GM12878 (cell line): ENCODE data around the gene OR2T3. TPM values are rescaled to one million over a fixed set of nuclear protein-coding genes. Genes with fewer than 3 reads are reported as not detected.

Source experiments
- ATAC-seq: fragments of 200-7000 bp; cut with Tn5 transposase; 3 replicates; pipeline ENCODE4 v1.9.1; 2020; ENCODE audit warnings: mild to moderate bottlenecking, moderate library complexity
- BruUV-seq: library from RNA; stranded (reverse); fragments of 400-500 nt; replicated peaks from 2 replicates; lab custom pipeline; 2021; lab: Mats Ljungman, UMichigan
- CTCF ChIA-PET: fragments of 300-600 bp; sonication (Branson Sonifier 250); formaldehyde crosslinking; extraction: SDS; loops from one replicate; lab custom pipeline; 2021; ENCODE audit warnings: inconsistent platforms; lab: Yijun Ruan, JAX
- POLR2A ChIA-PET: fragments of 350-600 bp; formaldehyde crosslinking; extraction: SDS; loops from one replicate; lab custom pipeline; 2021; ENCODE audit warnings: inconsistent platforms; lab: Charles Lee
- RAD21 ChIA-PET: fragments of 300-600 bp; sonication (Branson Sonifier 250); formaldehyde crosslinking; loops from one replicate; lab custom pipeline; 2023; ENCODE audit warnings: antibody characterized with exemption; ENCODE audit not compliant: unreplicated experiment; lab: Charles Lee
- SMC1A ChIA-PET: fragments of 300-600 bp; sonication (Branson Sonifier 250); formaldehyde crosslinking; loops from one replicate; lab custom pipeline; 2023; ENCODE audit not compliant: unreplicated experiment, uncharacterized antibody; lab: Charles Lee
- DNase-seq: peaks from one replicate; pipeline ENCODE4 v3.0.0-alpha.2; 2011; ENCODE audit warnings: low read depth, low spot score
- FAIRE-seq: peaks from 3 replicates; lab custom pipeline; 2011; peaks lifted over from hg19 to GRCh38; lab: Jason Lieb, UNC
- H2AFZ ChIP-seq: 2 replicates; pipeline ENCODE4 v1.6.0; 2011; ENCODE audit warnings: low read depth, low read length, control low read depth; ENCODE audit not compliant: control insufficient read depth
- H3K27ac ChIP-seq: 2 replicates; pipeline ENCODE4 v1.5.1; 2011; ENCODE audit warnings: control low read depth; ENCODE audit not compliant: control insufficient read depth, insufficient read depth
- H3K27me3 ChIP-seq, 2 experiments: replicated peaks in 1 of 2; 2 replicates each; pipeline versions ENCODE4 v1.6.0 to v1.6.1; 2011; ENCODE audit warnings: low read length in 1 of 2; ENCODE audit not compliant: control insufficient read depth in 2 of 2, insufficient read depth in 2 of 2
- H3K36me3 ChIP-seq, 2 experiments: 2 replicates each; pipeline ENCODE4 v1.5.1; 2011; ENCODE audit warnings: low read length in 1 of 2; ENCODE audit not compliant: control insufficient read depth in 2 of 2, insufficient read depth in 2 of 2
- H3K4me1 ChIP-seq: 2 replicates; pipeline ENCODE4 v1.6.1; 2011; ENCODE audit warnings: mild to moderate bottlenecking, low read length, moderate library complexity, mixed read lengths; ENCODE audit not compliant: control insufficient read depth, insufficient read depth
- H3K4me2 ChIP-seq: 2 replicates; pipeline ENCODE4 v1.6.0; 2011; ENCODE audit warnings: control low read depth; ENCODE audit not compliant: control insufficient read depth, insufficient read depth
- H3K4me3 ChIP-seq: fragments of 200-600 bp; sonication (generic); 2 replicates; pipeline ENCODE4 v1.5.1; 2016
- H3K79me2 ChIP-seq: 2 replicates; pipeline ENCODE4 v1.6.0; 2011; ENCODE audit warnings: low read length; ENCODE audit not compliant: control insufficient read depth, insufficient read depth
- H3K9ac ChIP-seq: 2 replicates; pipeline ENCODE4 v1.8.0; 2011; ENCODE audit warnings: low read length, control low read depth, mixed read lengths; ENCODE audit not compliant: control insufficient read depth, insufficient read depth
- H3K9me3 ChIP-seq: replicated peaks from 3 replicates; pipeline ENCODE4 v1.5.1; 2011; ENCODE audit warnings: mild to moderate bottlenecking, low read length; ENCODE audit not compliant: control insufficient read depth, insufficient read depth
- H4K20me1 ChIP-seq: 2 replicates; pipeline ENCODE4 v1.6.0; 2011; ENCODE audit not compliant: control insufficient read depth, insufficient read depth
- ASH2L ChIP-seq: fragments of 300-600, 200-600 bp; sonication (generic); IDR thresholded peaks from 2 replicates; pipeline ENCODE4 v1.6.1; 2017; ENCODE audit warnings: low read depth, mild to moderate bottlenecking, borderline replicate concordance
- BRCA1 ChIP-seq: IDR thresholded peaks from 2 replicates; pipeline ENCODE4 v1.6.1; 2011; ENCODE audit warnings: low read depth, low read length, improper control_type of control experiment
- CHD1 ChIP-seq: IDR thresholded peaks from 2 replicates; pipeline ENCODE4 v1.6.1; 2012; ENCODE audit warnings: low read depth, low read length, improper control_type of control experiment
- CUX1 ChIP-seq: IDR thresholded peaks from 2 replicates; pipeline ENCODE4 v1.6.1; 2012; ENCODE audit warnings: improper control_type of control experiment, low read depth, low read length; ENCODE audit not compliant: insufficient replicate concordance
- EP300 ChIP-seq, 2 experiments: fragments of 150-350 bp in 1 of 2; IDR thresholded peaks; 2 replicates each; pipeline ENCODE4 v1.6.1; 2011 to 2012; ENCODE audit warnings: low read depth in 2 of 2, low read length in 2 of 2, borderline replicate concordance in 1 of 2, improper control_type of control experiment in 1 of 2, inconsistent platforms in 1 of 2; ENCODE audit not compliant: control insufficient read depth in 1 of 2
- IRF3 ChIP-seq: fragments of 450-650 bp; IDR thresholded peaks from 2 replicates; pipeline ENCODE4 v1.6.1; 2014; ENCODE audit warnings: mild to moderate bottlenecking
- MTA3 ChIP-seq: IDR thresholded peaks from 2 replicates; pipeline ENCODE4 v1.6.1; 2012; ENCODE audit warnings: low read length, inconsistent platforms, borderline replicate concordance
- PAX8 ChIP-seq: fragments of 450-650 bp; IDR thresholded peaks from 2 replicates; pipeline ENCODE4 v1.6.1; 2017; ENCODE audit warnings: mild to moderate bottlenecking, moderate library complexity
- PBX3 ChIP-seq: IDR thresholded peaks from 2 replicates; pipeline ENCODE4 v1.6.1; 2011; ENCODE audit warnings: mild to moderate bottlenecking, low read depth, low read length, moderate library complexity; ENCODE audit not compliant: insufficient replicate concordance
- REST ChIP-seq: IDR thresholded peaks from 2 replicates; pipeline ENCODE4 v1.6.1; 2012; ENCODE audit warnings: mild to moderate bottlenecking, low read depth, low read length
- SREBF2 ChIP-seq: IDR thresholded peaks from 2 replicates; pipeline ENCODE4 v1.6.1; 2012; ENCODE audit warnings: mild to moderate bottlenecking, low read length
- ZNF622 ChIP-seq: fragments of 450-650 bp; IDR thresholded peaks from 2 replicates; pipeline ENCODE4 v1.6.1; 2017; ENCODE audit warnings: mild to moderate bottlenecking, inconsistent platforms
- WGBS: methylation state at CpG from one replicate; pipeline ENCODE4 v1.1.6; 2016; ENCODE audit warnings: low lambda C conversion rate; ENCODE audit not compliant: insufficient replicate concordance, insufficient coverage; ENCODE audit errors: missing lambda C conversion rate; 5-methylcytosine and 5-hydroxymethylcytosine counted together
- in situ Hi-C: fragments of 300-500 bp; cut with MboI; formaldehyde crosslinking; loops from 9 replicates; pipeline ENCODE4 v1.14.3; 2018; ENCODE audit warnings: mixed read lengths
- intact Hi-C: fragments of 100-400 bp; cut with micrococcal nuclease; formaldehyde crosslinking; loops from one replicate; pipeline ENCODE4 v1.14.2; 2022; ENCODE audit not compliant: unreplicated experiment
- polyA plus RNA-seq, 11 experiments: library from polyadenylated mRNA; depleted of rRNA in 4 of 11; unstranded in 6 of 11; stranded (reverse) in 5 of 11; fragments of >200 nt; fragmentation: Nextera tagmentation in 4 of 11; fragmentation: Illumina TruSeq in 1 of 11; extraction: Ambion mirVana in 4 of 11; extraction: Trizol in 1 of 11; gene quantifications; 1 replicate in 1 of 11; 2 replicates in 10 of 11; pipeline versions ENCODE4 v1.2.1 to v1.2.3, GENCODE V29; 2011 to 2016; ENCODE audit warnings: inconsistent platforms in 2 of 11, missing spikeins in 2 of 11, low read depth in 1 of 11
- total RNA-seq, 4 experiments: library from RNA; depleted of rRNA in 3 of 4; stranded (reverse); fragments of >200 nt in 3 of 4; fragmentation: Illumina TruSeq in 1 of 4; extraction: Trizol in 1 of 4; gene quantifications; 2 replicates each; pipeline versions ENCODE4 v1.2.1 to v1.2.3, GENCODE V29; 2013 to 2021

OR2T3 gene
- total and polyA plus RNA-seq, 10 of the 15 experiments (the other 5 are each of a cell fraction or from before 2014, with no cell fraction given) = 2.0 to 23.3 (median 7.2) TPM

- no peak overlapping the region for H3K4me2 ChIP-seq
- TF ChIP-seq PAX8 = no peak
- no peak for TF ChIP-seq MTA3
- no peak for TF ChIP-seq SREBF2
- no peak for TF ChIP-seq ASH2L
- no peak for TF ChIP-seq ZNF622
- no peak for TF ChIP-seq CHD1
- no peak for TF ChIP-seq BRCA1
- TF ChIP-seq CUX1 = no peak
- no peak for TF ChIP-seq EP300 (IDR thresholded peaks at IDR 0.05; ENCODE audit: borderline replicate concordance in 1 of 2, control insufficient read depth in 1 of 2, low read depth in 2 of 2, low read length in 2 of 2)
- TF ChIP-seq IRF3 = no peak
- TF ChIP-seq REST = no peak
- no peak for TF ChIP-seq PBX3
- TF ChIP-seq, all 136 proteins: peak for 0
- H3K9me3 ChIP-seq = peaks cover 4% of the 10 kb centered on the region
- ChIA-PET RAD21 (interaction anchor here (0.9 to 1.0 kb wide), 3 partner anchors 65 to 334 kb away, joined by 3 to 5 read pairs (median 3); no protein-coding TSS in a partner anchor), CTCF (interaction anchor here (0.6 to 2.2 kb wide), 5 partner anchors 13 to 335 kb away, joined by 3 to 6 read pairs (median 3); no protein-coding TSS in a partner anchor), POLR2A (interaction anchor here (0.7 to 1.1 kb wide), 3 partner anchors 13 to 325 kb away, joined by 3 to 4 read pairs (median 3); no protein-coding TSS in a partner anchor), SMC1A (interaction anchor here (0.6 to 1.8 kb wide), 7 partner anchors 9 to 334 kb away, joined by 3 to 8 read pairs (median 4); no protein-coding TSS in a partner anchor)
- intact Hi-C loops = no loop called here
- ATAC-seq (no peak), FAIRE-seq (no peak), DNase-seq (no peak)
- H3K36me3 ChIP-seq = peaks cover 0 to 3% of the 10 kb centered on the region in 2 experiments; a peak in 2 of 4 replicates
- BruUV-seq = no TSS peak
- no peak overlapping the region for H3K4me3 ChIP-seq
- no peaks in the 10 kb centered on the region for H4K20me1 ChIP-seq
- in situ Hi-C loops = no loop called here
- H2AFZ ChIP-seq = no peak overlapping the region
- no peak overlapping the region for H3K9ac ChIP-seq
- H3K27me3 ChIP-seq = no peaks in the 10 kb centered on the region
- no peak overlapping the region for H3K27ac ChIP-seq
- 0 out of 2 replicates have a peak, but pooled peaks cover 4% of the 10 kb centered on the region for H3K4me1 ChIP-seq
- peaks cover 14% of the 10 kb centered on the region for H3K79me2 ChIP-seq
- 84% methylated on average over 4 of the region's 4 CpGs for WGBS
These were observed 2.0 kb upstream of the OR2T3 start for GRCh38 chr1:248471154-248471553.
